Liver (tissue), 9 donors: ENCODE measurements around the gene CGGBP1. TPM values are rescaled to one million over a fixed set of nuclear protein-coding genes. Genes with fewer than 3 reads are reported as not detected.

Experiments used
- DNase-seq: peaks from one replicate; pipeline ENCODE4 v3.0.0-alpha.2; 2017; ENCODE audit warnings: low spot score
- H3K27ac ChIP-seq, 2 donors: one replicate each; pipeline ENCODE4 v1.7.0; 2013; ENCODE audit warnings: inconsistent platforms in 2 of 2, low read length in 2 of 2, control low read depth in 1 of 2, low read depth in 1 of 2, mild to moderate bottlenecking in 1 of 2
- H3K27me3 ChIP-seq, 4 donors: one replicate each; pipeline versions ENCODE4 v1.6.1 to v1.7.0; 2013; ENCODE audit warnings: low read length in 3 of 4, inconsistent platforms in 1 of 4, mild to moderate bottlenecking in 1 of 4, moderate library complexity in 1 of 4; ENCODE audit not compliant: control insufficient read depth in 4 of 4, insufficient read depth in 4 of 4
- H3K36me3 ChIP-seq, 4 donors: one replicate each; pipeline versions ENCODE4 v1.6.1 to v1.7.0; 2013; ENCODE audit warnings: low read length in 3 of 4, mild to moderate bottlenecking in 3 of 4, low read depth in 1 of 4, moderate library complexity in 1 of 4; ENCODE audit not compliant: control insufficient read depth in 4 of 4, insufficient read depth in 3 of 4
- H3K4me1 ChIP-seq, 4 donors: one replicate each; pipeline versions ENCODE4 v1.6.1 to v1.7.0; 2013; ENCODE audit warnings: low read length in 3 of 4, mild to moderate bottlenecking in 3 of 4, moderate library complexity in 1 of 4; ENCODE audit not compliant: control insufficient read depth in 4 of 4, insufficient read depth in 4 of 4
- H3K4me3 ChIP-seq, 3 donors: one replicate each; pipeline versions ENCODE4 v1.6.1 to v1.7.0; 2013; ENCODE audit warnings: low read length in 3 of 3, control low read depth in 1 of 3, low read depth in 1 of 3, mild to moderate bottlenecking in 1 of 3
- H3K9ac ChIP-seq, 2 donors: one replicate each; pipeline ENCODE4 v1.7.0; 2013; ENCODE audit warnings: low read length in 2 of 2, mild to moderate bottlenecking in 2 of 2, moderate library complexity in 2 of 2, control low read depth in 1 of 2, low read depth in 1 of 2
- H3K9me3 ChIP-seq, 4 donors: one replicate each; pipeline versions ENCODE4 v1.6.1 to v1.7.0; 2013; ENCODE audit warnings: low read length in 3 of 4; ENCODE audit not compliant: control insufficient read depth in 4 of 4
- EGR1 ChIP-seq, 2 donors: IDR thresholded peaks; 2 replicates each; pipeline ENCODE4 v1.6.1; 2016 to 2018; ENCODE audit warnings: antibody characterized with exemption in 2 of 2, low read depth in 2 of 2
- FOXA2 ChIP-seq: IDR thresholded peaks from 2 replicates; pipeline ENCODE4 v1.6.1; 2016; ENCODE audit warnings: antibody characterized with exemption
- GABPA ChIP-seq, 2 donors: IDR thresholded peaks in 1 of 2; conservative IDR thresholded peaks in 1 of 2; 2 replicates each; pipeline ENCODE4 v1.6.1; 2016; ENCODE audit warnings: antibody characterized with exemption in 2 of 2, mild to moderate bottlenecking in 1 of 2, moderate library complexity in 1 of 2
- HNF4G ChIP-seq: IDR thresholded peaks from 2 replicates; pipeline ENCODE4 v1.6.1; 2016; ENCODE audit warnings: antibody characterized with exemption
- JUND ChIP-seq, 2 donors: IDR thresholded peaks; 2 replicates each; pipeline ENCODE4 v1.6.1; 2016; ENCODE audit warnings: antibody characterized with exemption in 2 of 2
- RAD21 ChIP-seq, 2 donors: IDR thresholded peaks; 2 replicates each; pipeline ENCODE4 v1.6.1; 2016; ENCODE audit warnings: antibody characterized with exemption in 2 of 2, mild to moderate bottlenecking in 2 of 2
- RXRA ChIP-seq, 2 donors: IDR thresholded peaks; 2 replicates each; pipeline ENCODE4 v1.6.1; 2017 to 2018; ENCODE audit warnings: antibody characterized with exemption in 2 of 2, mild to moderate bottlenecking in 1 of 2
- TAF1 ChIP-seq: conservative IDR thresholded peaks from 2 replicates; pipeline ENCODE4 v1.6.1; 2016; ENCODE audit warnings: antibody characterized with exemption, mild to moderate bottlenecking
- WGBS: extraction: QIAGEN DNeasy Blood & Tissue Kit; methylation state at CpG from one replicate; pipeline ENCODE4 v1.1.7; 2013; 5-methylcytosine and 5-hydroxymethylcytosine counted together
- polyA plus RNA-seq, 2 donors: library from polyadenylated mRNA; stranded (reverse) in 1 of 2; unstranded in 1 of 2; fragments of 200-250 nt in 1 of 2; fragments of >200 nt in 1 of 2; fragmentation: Nextera tagmentation in 1 of 2; extraction: Ambion mirVana in 1 of 2; gene quantifications; one replicate each; pipeline versions ENCODE4 v1.2.1 to v1.2.3, GENCODE V29; 2013 to 2015
- total RNA-seq, 2 donors: library from RNA; depleted of rRNA; stranded (reverse); fragments of >200 nt; gene quantifications; one replicate each; pipeline ENCODE4 v1.2.3, GENCODE V29; 2014
- TF ChIP-seq, protein P1 (sequence below): fragments of 150-350 bp; IDR thresholded peaks from 2 replicates; pipeline ENCODE4 v1.5.1; 2017; ENCODE audit warnings: improper control_type of control experiment, low read depth, low read length; ENCODE audit not compliant: missing input control
- TF ChIP-seq, protein P2 (sequence below): IDR thresholded peaks from 2 replicates; pipeline ENCODE4 v1.6.1; 2016; ENCODE audit warnings: antibody characterized with exemption, mild to moderate bottlenecking
- TF ChIP-seq, protein P3 (sequence below): IDR thresholded peaks from 2 replicates; pipeline ENCODE4 v1.6.1; 2016; ENCODE audit warnings: antibody characterized with exemption
- donor health status: healthy.
- donor health status: healthy.
- donor health status: healthy.
- donor health status: healthy.
- donor health status: healthy.

Gene CGGBP1
- total and polyA plus RNA-seq, 4 donors: 13.6 to 46.4 (median 35.8) TPM

DNA sequence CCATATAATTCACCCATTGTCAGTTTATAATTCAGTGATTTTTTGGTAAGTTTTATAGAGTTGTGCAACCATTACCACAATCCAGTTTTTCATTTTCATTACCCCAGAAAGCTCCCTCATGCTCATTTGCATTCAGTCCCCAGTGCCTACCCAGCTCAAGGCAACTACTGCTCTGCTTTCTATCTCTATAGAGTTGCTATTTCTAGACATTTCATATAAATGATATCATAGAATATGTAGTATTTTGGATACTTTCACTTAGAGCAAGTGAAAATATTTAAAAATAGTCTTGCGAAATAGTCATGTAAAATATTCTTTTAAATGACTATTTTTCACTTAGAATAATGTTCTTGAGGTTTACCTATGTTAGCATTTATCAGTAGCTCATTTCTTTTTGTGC is 42.3 kb upstream of the CGGBP1 start:
- Histone ChIP-seq H3K9ac (no peak overlapping the region), H3K27ac (no peak overlapping the region), H3K4me1 (no peaks in the 10 kb centered on the region), H3K27me3 (no peaks in the 10 kb centered on the region), H3K4me3 (no peak overlapping the region), H3K36me3 (peaks cover 0 to 2% (median 0%) of the 10 kb centered on the region in 4 donors), H3K9me3 (no peaks in the 10 kb centered on the region)
- TF ChIP-seq RXRA (IDR thresholded peaks at IDR 0.05) (no peak), TAF1 (no peak)
- no peak for DNase-seq
- WGBS: 99% methylated on average over 1 of the region's 1 CpG

DNA sequence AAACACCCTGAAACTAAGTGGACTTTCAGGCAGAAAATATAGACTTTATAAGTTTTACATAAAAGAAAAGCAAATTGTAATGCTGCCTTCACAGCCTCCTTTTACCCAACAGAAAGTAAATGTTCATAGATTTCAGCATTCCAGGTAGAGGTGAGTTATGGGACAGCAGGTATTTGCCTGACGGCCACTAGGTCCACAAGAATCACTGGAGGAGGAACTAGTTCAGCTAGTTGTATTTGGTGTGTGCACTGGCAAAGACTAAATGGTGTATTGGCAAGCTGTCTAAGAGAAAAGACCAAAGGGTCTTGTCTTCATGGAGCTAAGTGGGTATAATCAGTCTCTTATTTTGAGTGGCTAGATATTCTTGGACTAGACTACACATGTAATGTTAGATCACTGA is 34.5 kb upstream of the CGGBP1 start:
- H3K27me3 ChIP-seq: no peaks in the 10 kb centered on the region
- H3K9me3 ChIP-seq: no peaks in the 10 kb centered on the region
- DNase-seq: no peak
- TF ChIP-seq RXRA (IDR thresholded peaks at IDR 0.05): no peak
- TF ChIP-seq GABPA (IDR thresholded peaks at IDR 0.05 in 1 of 2, conservative IDR thresholded peaks at IDR 0.05 in 1 of 2): no peak
- no peak for TF ChIP-seq TAF1
- TF ChIP-seq, protein P1, sequence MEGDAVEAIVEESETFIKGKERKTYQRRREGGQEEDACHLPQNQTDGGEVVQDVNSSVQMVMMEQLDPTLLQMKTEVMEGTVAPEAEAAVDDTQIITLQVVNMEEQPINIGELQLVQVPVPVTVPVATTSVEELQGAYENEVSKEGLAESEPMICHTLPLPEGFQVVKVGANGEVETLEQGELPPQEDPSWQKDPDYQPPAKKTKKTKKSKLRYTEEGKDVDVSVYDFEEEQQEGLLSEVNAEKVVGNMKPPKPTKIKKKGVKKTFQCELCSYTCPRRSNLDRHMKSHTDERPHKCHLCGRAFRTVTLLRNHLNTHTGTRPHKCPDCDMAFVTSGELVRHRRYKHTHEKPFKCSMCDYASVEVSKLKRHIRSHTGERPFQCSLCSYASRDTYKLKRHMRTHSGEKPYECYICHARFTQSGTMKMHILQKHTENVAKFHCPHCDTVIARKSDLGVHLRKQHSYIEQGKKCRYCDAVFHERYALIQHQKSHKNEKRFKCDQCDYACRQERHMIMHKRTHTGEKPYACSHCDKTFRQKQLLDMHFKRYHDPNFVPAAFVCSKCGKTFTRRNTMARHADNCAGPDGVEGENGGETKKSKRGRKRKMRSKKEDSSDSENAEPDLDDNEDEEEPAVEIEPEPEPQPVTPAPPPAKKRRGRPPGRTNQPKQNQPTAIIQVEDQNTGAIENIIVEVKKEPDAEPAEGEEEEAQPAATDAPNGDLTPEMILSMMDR: no peak
- no peak for TF ChIP-seq HNF4G
- no peak for TF ChIP-seq RAD21 (IDR thresholded peaks at IDR 0.05)
- no peak for TF ChIP-seq EGR1 (IDR thresholded peaks at IDR 0.05; ENCODE audit: low read depth in 2 of 2)
- TF ChIP-seq JUND (IDR thresholded peaks at IDR 0.05): no peak
- TF ChIP-seq, protein P2, sequence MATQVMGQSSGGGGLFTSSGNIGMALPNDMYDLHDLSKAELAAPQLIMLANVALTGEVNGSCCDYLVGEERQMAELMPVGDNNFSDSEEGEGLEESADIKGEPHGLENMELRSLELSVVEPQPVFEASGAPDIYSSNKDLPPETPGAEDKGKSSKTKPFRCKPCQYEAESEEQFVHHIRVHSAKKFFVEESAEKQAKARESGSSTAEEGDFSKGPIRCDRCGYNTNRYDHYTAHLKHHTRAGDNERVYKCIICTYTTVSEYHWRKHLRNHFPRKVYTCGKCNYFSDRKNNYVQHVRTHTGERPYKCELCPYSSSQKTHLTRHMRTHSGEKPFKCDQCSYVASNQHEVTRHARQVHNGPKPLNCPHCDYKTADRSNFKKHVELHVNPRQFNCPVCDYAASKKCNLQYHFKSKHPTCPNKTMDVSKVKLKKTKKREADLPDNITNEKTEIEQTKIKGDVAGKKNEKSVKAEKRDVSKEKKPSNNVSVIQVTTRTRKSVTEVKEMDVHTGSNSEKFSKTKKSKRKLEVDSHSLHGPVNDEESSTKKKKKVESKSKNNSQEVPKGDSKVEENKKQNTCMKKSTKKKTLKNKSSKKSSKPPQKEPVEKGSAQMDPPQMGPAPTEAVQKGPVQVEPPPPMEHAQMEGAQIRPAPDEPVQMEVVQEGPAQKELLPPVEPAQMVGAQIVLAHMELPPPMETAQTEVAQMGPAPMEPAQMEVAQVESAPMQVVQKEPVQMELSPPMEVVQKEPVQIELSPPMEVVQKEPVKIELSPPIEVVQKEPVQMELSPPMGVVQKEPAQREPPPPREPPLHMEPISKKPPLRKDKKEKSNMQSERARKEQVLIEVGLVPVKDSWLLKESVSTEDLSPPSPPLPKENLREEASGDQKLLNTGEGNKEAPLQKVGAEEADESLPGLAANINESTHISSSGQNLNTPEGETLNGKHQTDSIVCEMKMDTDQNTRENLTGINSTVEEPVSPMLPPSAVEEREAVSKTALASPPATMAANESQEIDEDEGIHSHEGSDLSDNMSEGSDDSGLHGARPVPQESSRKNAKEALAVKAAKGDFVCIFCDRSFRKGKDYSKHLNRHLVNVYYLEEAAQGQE: no peak
- TF ChIP-seq FOXA2: no peak
- peaks cover 0 to 4% (median 1%) of the 10 kb centered on the region in 4 donors for H3K36me3 ChIP-seq
- no peak overlapping the region for H3K9ac ChIP-seq
- H3K4me3 ChIP-seq: no peak overlapping the region
- H3K27ac ChIP-seq: no peak overlapping the region
- 95% methylated on average over 1 of the region's 1 CpG for WGBS
- no peaks in the 10 kb centered on the region for H3K4me1 ChIP-seq

DNA sequence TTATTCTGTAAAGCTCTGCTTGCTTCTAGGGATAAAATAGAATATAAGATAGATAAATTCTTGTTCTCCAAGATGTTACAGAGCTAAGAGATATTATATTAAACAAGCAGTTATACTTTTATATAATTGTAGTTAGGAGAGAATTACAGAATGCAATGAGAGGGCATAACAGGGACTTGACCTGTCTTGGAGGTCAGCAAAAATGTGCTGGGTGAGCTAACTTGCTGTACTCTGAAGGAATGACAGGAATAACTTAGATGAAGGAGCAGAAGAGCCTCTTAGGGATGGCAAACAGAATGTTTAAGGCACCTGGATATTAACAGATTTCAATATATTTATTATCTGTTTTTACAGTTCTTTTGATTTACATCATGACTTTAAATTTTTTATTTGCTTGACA is 33.5 kb upstream of the CGGBP1 start:
- no peaks in the 10 kb centered on the region for H3K4me1 ChIP-seq
- TF ChIP-seq, protein P3, sequence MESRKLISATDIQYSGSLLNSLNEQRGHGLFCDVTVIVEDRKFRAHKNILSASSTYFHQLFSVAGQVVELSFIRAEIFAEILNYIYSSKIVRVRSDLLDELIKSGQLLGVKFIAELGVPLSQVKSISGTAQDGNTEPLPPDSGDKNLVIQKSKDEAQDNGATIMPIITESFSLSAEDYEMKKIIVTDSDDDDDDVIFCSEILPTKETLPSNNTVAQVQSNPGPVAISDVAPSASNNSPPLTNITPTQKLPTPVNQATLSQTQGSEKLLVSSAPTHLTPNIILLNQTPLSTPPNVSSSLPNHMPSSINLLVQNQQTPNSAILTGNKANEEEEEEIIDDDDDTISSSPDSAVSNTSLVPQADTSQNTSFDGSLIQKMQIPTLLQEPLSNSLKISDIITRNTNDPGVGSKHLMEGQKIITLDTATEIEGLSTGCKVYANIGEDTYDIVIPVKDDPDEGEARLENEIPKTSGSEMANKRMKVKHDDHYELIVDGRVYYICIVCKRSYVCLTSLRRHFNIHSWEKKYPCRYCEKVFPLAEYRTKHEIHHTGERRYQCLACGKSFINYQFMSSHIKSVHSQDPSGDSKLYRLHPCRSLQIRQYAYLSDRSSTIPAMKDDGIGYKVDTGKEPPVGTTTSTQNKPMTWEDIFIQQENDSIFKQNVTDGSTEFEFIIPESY: no peak
- TF ChIP-seq, protein P1: no peak
- no peak overlapping the region for H3K4me3 ChIP-seq
- no peaks in the 10 kb centered on the region for H3K27me3 ChIP-seq
- H3K27ac ChIP-seq: no peak overlapping the region
- no peaks in the 10 kb centered on the region for H3K9me3 ChIP-seq
- no peak for DNase-seq
- no peak overlapping the region for H3K9ac ChIP-seq
- peaks cover 2 to 7% (median 5%) of the 10 kb centered on the region in 4 donors for H3K36me3 ChIP-seq
